ENCODE results near the gene IL17REL. TPM values are rescaled to one million over a fixed set of nuclear protein-coding genes. Genes with fewer than 3 reads are reported as not detected.

Gene IL17REL
- total RNA-seq, 1 donor from 2014 or later, result not detected

GRCh38 chr22:50030297-50031188 lies 18.0 kb upstream of the IL17REL start:
- peak; percentile 86 for DNase-seq
- peak; percentile 93 for ATAC-seq
- intact Hi-C loops (cut with micrococcal nuclease), result loop anchor here (10.0 kb wide), 1 partner anchor 106 kb away; no protein-coding TSS in a partner anchor

DNA sequence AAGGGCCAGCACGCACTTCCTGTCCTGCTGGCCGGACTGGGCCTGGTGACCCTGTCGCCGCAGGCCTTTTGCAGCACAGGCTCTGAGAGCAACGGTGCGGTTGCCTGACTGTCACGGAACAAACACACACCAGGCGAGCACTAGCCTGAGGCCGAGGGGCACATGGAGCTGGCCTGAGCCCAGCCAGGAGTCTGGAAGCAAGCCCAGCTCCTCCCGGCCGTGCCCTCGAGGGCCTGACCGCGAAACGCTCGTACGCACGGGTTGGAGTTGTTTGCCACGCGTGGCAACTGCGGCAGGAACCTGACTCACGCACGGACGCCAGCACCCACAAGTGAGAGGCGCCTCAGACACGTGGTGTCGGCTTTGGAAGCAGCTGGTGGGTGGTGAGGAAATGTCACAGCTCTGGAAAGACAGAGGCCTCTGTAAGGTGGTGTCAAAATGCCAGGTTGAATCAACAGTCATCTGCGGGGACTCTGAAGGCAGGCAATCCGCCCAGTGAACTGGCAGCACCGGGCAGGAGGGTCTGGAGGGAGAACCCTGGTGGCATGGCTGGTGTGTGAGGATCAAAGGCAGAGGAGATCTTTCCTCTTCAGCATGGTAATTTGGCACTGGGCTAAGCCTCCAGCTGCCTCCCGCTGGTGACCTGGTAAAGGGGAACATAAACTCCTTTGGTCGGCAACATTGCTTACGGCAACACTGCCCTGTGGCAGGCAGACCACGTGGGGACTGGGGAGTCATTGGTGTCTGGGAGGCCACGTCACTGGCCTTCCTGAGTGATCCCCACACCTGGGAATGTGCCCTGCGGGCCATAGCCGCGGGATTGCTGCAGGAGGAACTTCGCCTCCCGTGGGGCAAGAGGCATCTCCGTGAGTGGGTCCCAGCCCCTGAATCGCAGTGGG lies 15.3 kb upstream of the IL17REL start:
- DNase-seq, result no peak
- no peak for ATAC-seq
- intact Hi-C loops (cut with micrococcal nuclease), result no loop called here

GRCh38 chr22:50025993-50026392 lies 13.4 kb upstream of the IL17REL start:
- DNase-seq (no peak), ATAC-seq (no peak)
- intact Hi-C loops (cut with micrococcal nuclease), result no loop called here

DNA sequence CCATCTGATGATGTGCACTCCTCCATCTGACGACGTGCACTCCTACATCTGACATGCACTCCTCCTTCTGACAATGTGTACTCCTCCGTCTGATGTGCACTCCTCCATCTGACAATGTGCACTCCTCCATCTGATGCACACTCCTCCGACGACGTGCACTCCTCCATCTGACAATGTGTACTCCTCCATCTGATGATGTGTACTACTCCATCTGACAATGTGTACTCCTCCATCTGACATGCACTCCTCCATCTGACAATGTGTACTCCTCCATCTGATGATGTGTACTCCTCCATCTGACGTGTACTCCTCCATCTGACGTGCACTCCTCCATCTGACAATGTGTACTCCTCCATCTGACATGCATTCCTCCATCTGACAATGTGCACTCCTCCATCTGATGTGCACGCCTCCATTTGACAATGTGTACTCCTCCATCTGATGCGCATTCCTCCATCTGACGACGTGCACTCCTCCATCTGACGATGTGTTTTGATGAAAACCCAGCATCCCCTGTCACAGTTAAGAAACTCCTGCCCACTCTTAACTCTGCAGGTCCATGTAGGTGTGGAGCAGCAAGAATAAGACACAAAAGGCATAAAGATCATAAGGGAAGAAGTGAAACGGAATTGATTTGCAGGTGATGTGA lies 9.7 kb upstream of the IL17REL start:
- intact Hi-C loops (cut with micrococcal nuclease), result no loop called here
- DNase-seq (no peak), ATAC-seq (no peak)

GRCh38 chr22:50020606-50021005 lies 8.0 kb upstream of the IL17REL start:
- no peak for DNase-seq
- no peak for ATAC-seq
- intact Hi-C loops (cut with micrococcal nuclease), result no loop called here

DNA sequence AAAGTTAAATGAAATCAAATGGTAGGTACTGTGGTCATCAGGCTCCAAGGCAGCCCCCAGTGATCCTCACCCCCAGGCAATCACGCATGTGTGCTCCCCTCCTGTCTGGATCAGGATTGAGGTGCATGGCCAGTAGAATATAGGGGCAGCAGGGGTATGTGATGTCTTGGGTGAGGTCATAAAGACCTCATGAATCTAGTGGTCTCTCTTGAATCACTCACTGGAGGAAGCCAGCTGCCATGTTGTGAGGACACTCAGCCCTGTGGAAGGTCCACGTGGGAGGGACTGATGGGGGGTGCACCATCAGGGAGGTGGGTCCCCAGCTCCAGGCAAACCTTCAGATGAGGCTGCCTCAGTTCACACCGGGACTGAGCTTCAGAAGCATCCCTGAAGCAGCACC lies 6.8 kb upstream of the IL17REL start:
- intact Hi-C loops (cut with micrococcal nuclease), result no loop called here
- DNase-seq (no peak), ATAC-seq (no peak)

- no peak for ATAC-seq
- intact Hi-C loops (cut with micrococcal nuclease), result no loop called here
- DNase-seq, result no peak
These were observed 6.2 kb upstream of the IL17REL start for GRCh38 chr22:50018608-50019285.

GRCh38 chr22:50017701-50018224 lies 5.2 kb upstream of the IL17REL start:
- intact Hi-C loops (cut with micrococcal nuclease), result no loop called here
- no peak for DNase-seq
- ATAC-seq, result no peak

GRCh38 chr22:50016988-50017700 lies 4.6 kb upstream of the IL17REL start:
- ATAC-seq (no peak), DNase-seq (peak; percentile 14)
- intact Hi-C loops (cut with micrococcal nuclease), result no loop called here

GRCh38 chr22:50016308-50016987 lies 3.9 kb upstream of the IL17REL start:
- DNase-seq (peak; percentile 17), ATAC-seq (no peak)
- intact Hi-C loops (cut with micrococcal nuclease), result no loop called here

GRCh38 chr22:50015451-50016307 lies 3.1 kb upstream of the IL17REL start:
- intact Hi-C loops (cut with micrococcal nuclease), result no loop called here
- DNase-seq (no peak), ATAC-seq (no peak)

DNA sequence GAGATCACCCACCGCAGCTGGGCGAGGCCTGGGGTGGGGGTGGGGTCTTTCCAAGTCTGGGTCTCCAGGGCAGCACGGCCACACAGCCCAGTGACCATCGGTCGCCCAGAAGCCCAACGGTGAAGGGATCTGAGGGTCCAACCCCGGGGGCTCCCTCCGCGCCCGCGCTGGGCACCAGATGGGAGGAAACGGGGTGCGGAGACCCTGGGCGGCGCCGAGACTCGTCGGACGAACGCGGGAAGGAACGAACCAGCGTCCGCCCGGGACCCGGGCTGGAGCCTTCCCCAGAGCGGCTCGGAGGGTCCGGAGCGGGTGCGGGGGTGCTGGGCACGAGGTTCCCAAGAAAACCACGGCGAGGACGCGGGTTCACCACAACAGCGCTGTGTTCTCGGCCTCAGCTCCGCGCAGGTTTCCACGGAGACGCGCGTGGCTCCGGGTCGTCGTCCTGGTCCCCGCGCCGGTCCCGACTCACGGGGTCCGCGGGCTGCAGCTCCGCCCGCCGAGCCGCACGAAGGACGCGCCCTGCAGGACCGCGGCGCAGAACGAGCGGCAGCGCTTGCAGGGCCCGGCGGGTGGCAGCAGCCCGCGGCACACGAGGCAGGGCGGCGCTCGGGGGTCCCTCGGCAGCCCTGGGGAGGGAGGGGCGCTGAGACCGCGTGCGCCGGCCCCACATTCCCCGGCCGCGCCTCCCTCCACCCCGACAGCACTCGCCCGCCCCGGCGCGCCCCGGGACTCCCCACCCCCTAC lies 2.3 kb upstream of the IL17REL start:
- DNase-seq, result peak; percentile 25
- ATAC-seq, result no peak
- intact Hi-C loops (cut with micrococcal nuclease), result no loop called here

DNA sequence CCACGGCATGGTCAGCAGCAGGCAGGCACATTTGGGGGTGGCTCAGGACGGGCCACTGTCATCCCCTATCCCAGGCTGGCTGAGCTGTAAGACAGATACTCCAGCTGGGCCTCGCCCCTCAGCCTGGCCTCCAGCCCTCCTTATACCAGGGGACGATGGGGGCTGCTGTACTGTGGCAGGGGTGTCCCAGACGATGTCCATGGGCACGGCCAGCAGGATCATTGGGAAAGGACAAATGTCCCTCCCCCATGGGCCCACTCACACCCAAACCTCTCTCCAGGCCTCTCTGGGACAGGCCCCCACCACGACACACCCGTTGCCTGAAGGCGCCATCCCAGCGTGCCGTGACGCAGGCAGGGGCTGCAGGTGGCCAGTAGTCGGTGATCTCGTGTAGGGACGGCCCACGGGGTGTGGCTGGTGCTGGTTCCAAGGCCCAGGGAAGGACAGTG lies 1.5 kb upstream of the IL17REL start:
- DNase-seq (no peak), ATAC-seq (no peak)
- intact Hi-C loops (cut with micrococcal nuclease), result no loop called here

GRCh38 chr22:50011447-50012210 lies 936 bp downstream of the IL17REL start:
- no peak for DNase-seq
- no peak for ATAC-seq
- intact Hi-C loops (cut with micrococcal nuclease), result no loop called here

DNA sequence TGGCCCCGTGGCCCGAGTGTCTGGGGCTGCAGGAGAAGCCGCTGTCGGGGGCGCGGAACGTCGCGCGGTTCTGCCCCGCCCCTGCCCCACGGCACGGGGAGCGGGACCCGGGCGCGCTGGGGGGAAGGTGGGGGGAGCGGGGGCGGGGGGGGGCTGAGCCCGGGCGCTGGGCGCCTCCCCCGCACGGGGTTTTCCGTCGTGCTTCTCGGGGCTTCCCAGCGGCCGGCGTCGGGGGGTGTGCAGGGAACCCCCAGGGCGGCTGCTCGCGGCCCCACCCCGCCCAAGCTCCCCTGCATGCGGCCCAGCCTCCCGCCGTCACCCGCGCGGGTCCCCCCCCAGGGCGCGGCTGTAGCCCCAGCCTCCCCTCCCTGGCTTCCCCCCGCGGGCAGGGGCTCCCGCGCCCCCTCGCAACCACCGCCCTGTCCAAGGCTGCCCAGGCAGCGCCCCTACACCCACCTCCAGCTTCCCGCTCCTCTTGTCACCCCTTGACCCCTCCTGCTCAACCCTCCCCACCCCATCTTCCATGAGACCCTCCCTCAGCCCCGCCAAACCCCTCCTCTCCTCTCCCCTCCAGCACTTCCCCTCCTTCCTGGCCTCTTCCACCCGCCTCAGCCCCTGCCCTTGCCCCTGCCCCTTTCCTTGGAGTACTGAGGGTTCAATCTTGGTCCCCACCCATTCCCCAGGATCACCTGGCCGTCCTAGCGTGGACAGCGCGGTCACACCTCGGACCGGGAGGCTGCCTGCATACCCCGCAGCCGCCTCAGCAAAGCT lies 1.7 kb downstream of the IL17REL start:
- intact Hi-C loops (cut with micrococcal nuclease), result no loop called here
- ATAC-seq (no peak), DNase-seq (no peak)
